GM23248 (cell line): Measurements from ENCODE around the gene CYP2U1. TPM values are rescaled to one million over a fixed set of nuclear protein-coding genes. Genes with fewer than 3 reads are reported as not detected.
"Not testable (repeated sequence)": the region's sequence is repeated elsewhere in the genome, so short reads cannot be mapped to it uniquely, and the experiment has no call there.

Experiments
- DNase-seq: peaks from one replicate; pipeline ENCODE4 v3.0.0-alpha.2; 2015
- H2AFZ ChIP-seq: fragments of 200-600 bp; sonication (generic); 2 replicates; pipeline ENCODE4 v1.6.1; 2016; ENCODE audit warnings: antibody characterized with exemption
- H3F3A ChIP-seq: fragments of 200-600 bp; sonication (generic); 2 replicates; pipeline ENCODE4 v1.6.1; 2016; ENCODE audit warnings: mild to moderate bottlenecking, antibody characterized with exemption, mixed run types; ENCODE audit not compliant: insufficient read depth
- H3K27ac ChIP-seq: fragments of 200-600 bp; sonication (generic); 2 replicates; pipeline ENCODE4 v1.5.1; 2016; ENCODE audit warnings: mild to moderate bottlenecking
- H3K27me3 ChIP-seq: fragments of 200-600 bp; sonication (generic); replicated peaks from 2 replicates; pipeline ENCODE4 v1.6.1; 2016; ENCODE audit warnings: mild to moderate bottlenecking; ENCODE audit not compliant: insufficient read depth
- H3K36me3 ChIP-seq: fragments of 200-600 bp; sonication (generic); 2 replicates; pipeline ENCODE4 v1.6.1; 2016; ENCODE audit warnings: low read depth, mild to moderate bottlenecking
- H3K4me1 ChIP-seq: fragments of 200-600 bp; sonication (generic); 2 replicates; pipeline ENCODE4 v1.6.1; 2016; ENCODE audit warnings: mild to moderate bottlenecking; ENCODE audit not compliant: insufficient read depth
- H3K4me2 ChIP-seq: fragments of 200-600 bp; sonication (generic); one replicate; pipeline ENCODE4 v1.6.1; 2016; ENCODE audit warnings: mild to moderate bottlenecking; ENCODE audit not compliant: unreplicated experiment
- H3K4me3 ChIP-seq: fragments of 200-600 bp; sonication (generic); 2 replicates; pipeline ENCODE4 v1.5.1; 2016; ENCODE audit warnings: mild to moderate bottlenecking
- H3K79me2 ChIP-seq: fragments of 200-600 bp; sonication (generic); 2 replicates; pipeline ENCODE4 v1.6.1; 2016; ENCODE audit warnings: mild to moderate bottlenecking; ENCODE audit not compliant: insufficient read depth
- H3K9ac ChIP-seq: fragments of 200-600 bp; sonication (generic); 2 replicates; pipeline ENCODE4 v1.6.1; 2016; ENCODE audit warnings: mild to moderate bottlenecking
- H3K9me2 ChIP-seq: fragments of 200-600 bp; sonication (generic); 2 replicates; pipeline ENCODE4 v1.6.1; 2016; ENCODE audit warnings: mixed run types, mild to moderate bottlenecking, moderate library complexity; ENCODE audit not compliant: insufficient read depth
- H3K9me3 ChIP-seq: fragments of 200-600 bp; sonication (generic); one replicate; pipeline ENCODE4 v1.6.1; 2017; ENCODE audit warnings: low read depth
- H4K20me1 ChIP-seq: fragments of 200-600 bp; sonication (generic); 2 replicates; pipeline ENCODE4 v1.6.0; 2016; ENCODE audit not compliant: insufficient read depth
- EZH2 ChIP-seq: fragments of 200-600 bp; sonication (generic); IDR thresholded peaks from 2 replicates; pipeline ENCODE4 v1.6.1; 2018; ENCODE audit warnings: antibody characterized with exemption, mild to moderate bottlenecking; ENCODE audit not compliant: insufficient read depth, poor library complexity, severe bottlenecking
- EZH2phosphoT487 ChIP-seq: fragments of 200-600 bp; sonication (generic); IDR thresholded peaks from 2 replicates; pipeline ENCODE4 v1.6.1; 2018; ENCODE audit warnings: antibody characterized with exemption, moderate library complexity, mild to moderate bottlenecking, low read depth; ENCODE audit not compliant: insufficient read depth
- WGBS, 2 experiments: methylation state at CpG; one replicate each; pipeline ENCODE4 v1.1.6; 2015 to 2017; ENCODE audit warnings: low lambda C conversion rate in 2 of 2, low coverage in 1 of 2; ENCODE audit errors: missing lambda C conversion rate in 2 of 2; 5-methylcytosine and 5-hydroxymethylcytosine counted together
- in situ Hi-C: fragments of 300-500 bp; cut with MboI; formaldehyde crosslinking; loops from 2 replicates; pipeline ENCODE4 v1.15.0; 2020
- polyA plus RNA-seq: library from polyadenylated mRNA; unstranded; fragments of >200 nt; fragmentation: Nextera tagmentation; extraction: Ambion mirVana; gene quantifications from 2 replicates; pipeline ENCODE4 v1.2.1, GENCODE V29; 2016
- total RNA-seq: library from RNA; depleted of rRNA; stranded (reverse); fragments of >200 nt; shearing (Covaris generic); gene quantifications from 2 replicates; pipeline ENCODE4 v1.2.3, GENCODE V29; 2014

CYP2U1 gene
- total and polyA plus RNA-seq, 2 experiments from 2014 or later = 7.1 to 8.6 TPM

DNA sequence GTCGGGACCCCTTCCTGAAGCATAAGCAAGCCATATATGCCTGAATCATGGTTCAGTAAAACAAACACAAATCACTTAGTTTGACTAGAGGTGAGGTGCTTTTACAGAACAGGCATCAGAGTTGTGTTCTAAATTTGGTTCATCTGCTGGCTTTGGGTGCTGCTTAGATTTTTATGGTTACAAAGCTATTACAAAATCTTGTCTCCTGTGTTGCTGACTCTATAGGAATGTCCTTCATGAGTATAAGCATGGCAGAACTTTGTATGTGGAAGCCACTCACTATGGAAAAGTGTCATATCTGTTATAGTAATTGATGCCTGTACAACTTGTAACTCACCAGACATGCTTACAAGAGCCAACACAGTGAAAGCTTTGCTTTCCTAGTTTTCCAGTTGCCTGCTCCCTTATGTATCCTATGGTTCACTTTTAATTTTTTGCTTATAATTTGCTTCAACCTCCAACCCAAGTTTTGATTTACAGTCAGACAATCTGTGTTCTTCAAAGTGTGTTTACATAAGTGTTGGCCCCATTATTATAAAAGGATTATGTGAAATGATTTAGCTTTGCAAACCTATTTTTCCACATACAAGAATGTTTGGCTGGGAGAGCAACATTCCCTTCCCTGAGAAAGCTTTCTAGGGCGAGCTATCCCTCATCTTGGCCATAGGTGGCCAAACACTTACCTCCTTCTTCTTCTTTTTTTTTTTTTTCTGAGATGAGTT lies 30.0 kb upstream of the CYP2U1 start:
- Histone ChIP-seq H3K79me2 (no peaks in the 10 kb centered on the region), H3K27me3 (no peaks in the 10 kb centered on the region), H3K9me2 (no peaks in the 10 kb centered on the region), H4K20me1 (no peaks in the 10 kb centered on the region), H3K9ac (no peak overlapping the region), H3K4me3 (no peak overlapping the region), H3K36me3 (0 out of 2 replicates have a peak, but pooled peaks cover 4% of the 10 kb centered on the region), H3K27ac (no peak overlapping the region), H3F3A (peaks cover 12% of the 10 kb centered on the region; the same call in 1 of the 2 replicates), H3K4me1 (peaks cover 19% of the 10 kb centered on the region), H2AFZ (no peak overlapping the region), H3K4me2 (no peak overlapping the region), H3K9me3 (no peaks in the 10 kb centered on the region)
- no peak for TF ChIP-seq EZH2phosphoT487
- no peak for TF ChIP-seq EZH2
- in situ Hi-C loops = no loop called here
- WGBS, 2 experiments = 94 to 98% methylated on average over 2 of the region's 2 CpGs
- DNase-seq = no peak

DNA sequence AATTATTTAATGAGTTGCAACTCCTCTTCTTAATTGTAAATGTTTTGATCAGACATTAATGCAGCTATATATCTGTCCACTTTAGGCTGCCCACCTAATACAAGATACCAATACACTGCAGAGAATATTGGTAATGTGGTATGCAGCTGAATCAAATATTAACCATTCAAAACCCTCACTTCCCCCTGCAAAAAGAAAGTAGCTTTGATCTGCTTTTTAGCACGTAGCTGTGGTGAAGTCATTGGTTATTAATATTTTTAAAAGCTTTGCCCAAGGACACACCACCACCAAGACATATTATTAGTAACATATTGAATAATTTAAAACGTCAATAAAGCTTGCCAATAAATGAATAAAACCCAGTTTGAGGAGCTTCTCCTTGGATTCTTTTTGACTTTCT lies 28.6 kb upstream of the CYP2U1 start:
- in situ Hi-C loops = no loop called here
- Histone ChIP-seq H2AFZ (no peak overlapping the region), H3F3A (no peaks in the 10 kb centered on the region), H3K4me1 (peaks cover 5% of the 10 kb centered on the region), H3K9ac (no peak overlapping the region), H3K27me3 (no peaks in the 10 kb centered on the region), H3K27ac (no peak overlapping the region), H3K9me3 (no peaks in the 10 kb centered on the region), H4K20me1 (no peaks in the 10 kb centered on the region), H3K4me2 (no peak overlapping the region), H3K36me3 (0 out of 2 replicates have a peak, but pooled peaks cover 4% of the 10 kb centered on the region), H3K79me2 (no peaks in the 10 kb centered on the region), H3K9me2 (no peaks in the 10 kb centered on the region), H3K4me3 (no peak overlapping the region)
- TF ChIP-seq EZH2phosphoT487 = no peak
- no peak for TF ChIP-seq EZH2
- DNase-seq = no peak
- WGBS, 2 experiments = 77 to 90% methylated on average over 2 of the region's 2 CpGs

DNA sequence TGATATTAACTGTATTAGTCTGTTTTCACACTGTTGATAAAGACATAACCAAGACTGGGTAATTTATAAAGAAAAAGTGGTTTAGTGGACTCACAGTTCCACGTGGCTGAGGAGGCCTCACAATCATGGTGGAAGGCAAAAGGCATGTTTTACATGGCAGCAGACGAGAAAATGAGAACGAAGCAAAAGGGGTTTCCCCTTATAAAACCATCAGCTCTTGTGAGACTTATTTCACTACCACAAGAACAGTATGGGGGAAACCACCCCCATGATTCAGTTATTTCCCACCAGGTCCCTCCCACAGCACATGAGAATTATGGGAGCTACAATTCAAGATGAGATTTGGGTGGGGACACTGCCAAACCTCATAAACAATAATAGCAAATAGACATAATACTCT lies 26.3 kb upstream of the CYP2U1 start:
- H3K4me1 ChIP-seq, H2AFZ ChIP-seq, H3K36me3 ChIP-seq, H3K9ac ChIP-seq, H3K9me2 ChIP-seq, H3K9me3 ChIP-seq, H3K4me2 ChIP-seq, H3K4me3 ChIP-seq, H3K79me2 ChIP-seq, DNase-seq, in situ Hi-C loops, H4K20me1 ChIP-seq, H3K27me3 ChIP-seq, H3K27ac ChIP-seq, H3F3A ChIP-seq: not testable (repeated sequence)
- 91 to 95% methylated on average over 3 of the region's 3 CpGs for WGBS, 2 experiments

DNA sequence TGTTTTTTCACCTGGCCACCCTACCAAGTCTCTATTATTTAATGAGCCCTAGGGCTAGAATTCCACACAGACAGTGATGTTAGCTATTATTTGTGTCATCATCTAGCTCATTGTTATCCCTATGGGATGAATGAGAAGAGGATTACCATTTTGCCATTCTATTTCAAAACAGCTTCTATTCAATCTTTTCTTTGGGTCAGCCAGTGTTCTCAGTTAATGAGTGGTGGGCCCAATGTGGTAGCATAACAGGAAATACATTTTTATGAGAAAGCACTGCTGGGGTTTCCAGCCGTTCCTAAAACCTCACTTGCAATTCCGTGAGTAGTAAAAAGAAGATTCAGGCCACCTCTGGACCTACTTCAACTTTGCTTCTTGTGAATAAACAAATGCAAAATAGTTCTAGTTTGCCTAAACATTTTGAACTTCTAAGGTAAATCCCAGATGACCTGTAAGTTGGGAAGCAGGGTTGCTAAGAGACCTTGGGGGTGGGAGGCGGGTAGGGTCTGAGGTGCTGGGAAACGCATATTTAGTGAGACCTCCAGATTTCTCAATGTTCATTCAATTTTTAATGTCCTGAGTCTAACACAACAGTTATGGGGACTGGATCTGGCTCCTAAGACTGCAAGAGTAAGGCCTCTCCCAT lies 24.8 kb upstream of the CYP2U1 start:
- H3K27me3 ChIP-seq = no peaks in the 10 kb centered on the region
- no peak overlapping the region for H3K4me2 ChIP-seq
- TF ChIP-seq EZH2phosphoT487 = no peak
- TF ChIP-seq EZH2 = no peak
- no peak for DNase-seq
- no peak overlapping the region for H3K27ac ChIP-seq
- no peaks in the 10 kb centered on the region for H4K20me1 ChIP-seq
- H2AFZ ChIP-seq = no peak overlapping the region
- no peaks in the 10 kb centered on the region for H3K9me2 ChIP-seq
- no peak overlapping the region for H3K4me3 ChIP-seq
- no peaks in the 10 kb centered on the region for H3F3A ChIP-seq
- WGBS, 2 experiments = 91 to 95% methylated on average over 4 of the region's 4 CpGs
- H3K36me3 ChIP-seq = peaks cover 5% of the 10 kb centered on the region; the same call in 1 of the 2 replicates
- H3K9ac ChIP-seq = no peak overlapping the region
- no peaks in the 10 kb centered on the region for H3K9me3 ChIP-seq
- H3K79me2 ChIP-seq = no peaks in the 10 kb centered on the region
- in situ Hi-C loops = no loop called here
- H3K4me1 ChIP-seq = no peaks in the 10 kb centered on the region
